Natural killer cell (primary cell): ENCODE measurements around the gene ATAD3B. TPM values are rescaled to one million over a fixed set of nuclear protein-coding genes. Genes with fewer than 3 reads are reported as not detected.

Experiments used
- ATAC-seq, 3 donors: fragments of 150-1000 bp in 2 of 3; fragments of 200-7000 bp in 1 of 3; cut with Tn5 transposase; 1 replicate in 1 of 3; 2 replicates in 2 of 3; pipeline ENCODE4 v1.10.0; 2021; ENCODE audit warnings: mild to moderate bottlenecking in 2 of 3, moderate library complexity in 2 of 3
- DNase-seq, 2 donors: peaks; one replicate each; pipeline versions ENCODE4 v3.0.0 to v3.0.0-alpha.2; 2013 to 2021; ENCODE audit warnings: mixed read lengths in 1 of 2
- H3K27ac ChIP-seq: one replicate; pipeline ENCODE4 v1.5.1; 2013; ENCODE audit warnings: mild to moderate bottlenecking, low read length
- H3K27me3 ChIP-seq: one replicate; pipeline ENCODE4 v1.6.1; 2013; ENCODE audit warnings: low read length; ENCODE audit not compliant: control insufficient read depth, insufficient read depth
- H3K36me3 ChIP-seq: one replicate; pipeline ENCODE4 v1.6.1; 2013; ENCODE audit warnings: low read length; ENCODE audit not compliant: control insufficient read depth, insufficient read depth
- H3K4me1 ChIP-seq: one replicate; pipeline ENCODE4 v1.6.1; 2013; ENCODE audit warnings: low read length; ENCODE audit not compliant: control insufficient read depth, insufficient read depth
- H3K4me3 ChIP-seq: one replicate; pipeline ENCODE4 v1.5.1; 2013; ENCODE audit warnings: low read length
- H3K9me3 ChIP-seq: one replicate; pipeline ENCODE4 v1.6.1; 2013; ENCODE audit warnings: low read length; ENCODE audit not compliant: control insufficient read depth, insufficient read depth
- H3K27ac Mint-ChIP-seq, 2 donors: one replicate each; pipeline ENCODE4 v1.8.0; 2022; ENCODE audit warnings: mild to moderate bottlenecking in 2 of 2, mixed read lengths in 2 of 2, moderate library complexity in 1 of 2
- H3K27me3 Mint-ChIP-seq, 2 donors: one replicate each; pipeline ENCODE4 v1.8.0; 2022; ENCODE audit warnings: low read depth in 2 of 2, mixed read lengths in 2 of 2
- H3K36me3 Mint-ChIP-seq: one replicate; pipeline ENCODE4 v1.8.0; 2022; ENCODE audit warnings: mixed read lengths
- H3K4me1 Mint-ChIP-seq, 2 donors: one replicate each; pipeline ENCODE4 v1.8.0; 2022; ENCODE audit warnings: mixed read lengths in 2 of 2
- H3K4me3 Mint-ChIP-seq: one replicate; pipeline ENCODE4 v1.8.0; 2022; ENCODE audit warnings: mild to moderate bottlenecking, moderate library complexity, mixed read lengths
- H3K9me3 Mint-ChIP-seq, 2 donors: one replicate each; pipeline ENCODE4 v1.8.0; 2022; ENCODE audit warnings: mixed read lengths in 2 of 2
- WGBS: methylation state at CpG from one replicate; pipeline ENCODE4 v1.1.7; 2013; ENCODE audit warnings: missing lambda C conversion rate; ENCODE audit not compliant: insufficient coverage; 5-methylcytosine and 5-hydroxymethylcytosine counted together
- intact Hi-C: fragments of 100-400 bp; cut with micrococcal nuclease; formaldehyde crosslinking; loops from one replicate; pipeline ENCODE4 v1.14.2; 2022
- total RNA-seq, 4 donors: library from RNA; stranded (reverse); fragments of 120-200 nt in 1 of 4; gene quantifications; one replicate each; pipeline versions ENCODE4 v1.2.3 to v1.2.4, GENCODE V29; 2013 to 2022
- TF ChIP-seq, protein P1 (sequence below): fragments of 200-600 bp; IDR thresholded peaks from one replicate; pipeline ENCODE4 v1.8.0; 2022; ENCODE audit warnings: antibody characterized with exemption

The ATAD3B gene
- total RNA-seq, 3 donors from 2014 or later (not counting 1 experiment from before 2014, with no cell fraction given) = 31.9 to 52.4 (median 42.9) TPM

GRCh38 chr1:1426496-1427105 is 45.0 kb upstream of the ATAD3B start:
- H3K4me1 ChIP-seq = no peaks in the 10 kb centered on the region
- WGBS = 21% methylated on average over 18 of the region's 19 CpGs
- ATAC-seq = peak in 2 of 3 donors; percentile 24 to 35

DNA sequence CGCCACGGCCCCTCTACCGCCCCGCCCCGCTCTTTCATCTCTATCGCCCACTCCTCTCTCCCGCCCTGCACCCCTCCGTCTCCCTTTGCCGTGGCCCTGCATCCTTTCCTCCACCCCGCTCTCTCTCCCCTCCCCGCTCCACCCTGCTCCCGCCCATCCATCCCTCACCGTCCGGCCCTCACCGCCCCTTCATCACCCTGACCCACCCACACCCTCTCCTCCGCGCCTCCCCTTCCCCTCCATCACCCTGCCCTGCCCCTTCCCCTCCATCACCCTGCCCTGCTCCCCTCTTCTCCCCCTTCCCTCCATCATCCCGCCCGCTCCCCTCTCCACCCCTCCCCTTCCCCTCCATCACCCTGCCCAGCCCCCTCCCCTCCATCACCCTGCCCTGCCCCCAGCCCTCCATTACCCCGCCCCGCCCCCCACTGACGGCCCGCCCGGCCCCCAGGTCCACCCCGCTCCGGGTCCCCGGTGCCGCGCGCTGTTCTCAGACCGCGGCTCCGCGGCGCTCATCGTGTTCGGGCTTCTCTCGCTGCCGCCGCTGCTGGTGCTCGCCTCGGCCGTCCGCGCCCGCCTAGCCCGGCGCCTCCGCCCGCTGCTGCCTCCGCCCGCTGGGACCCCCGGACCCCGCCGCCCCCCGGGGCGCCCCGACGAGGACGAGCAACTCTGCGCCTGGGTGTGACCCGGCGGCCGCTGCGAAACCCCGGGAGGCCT is 44.3 kb upstream of the ATAD3B start:
- ATAC-seq (peak in 2 of 3 donors; percentile 50 to 62), DNase-seq (peak in 1 of 2 donors; percentile 29)
- Mint-ChIP-seq H3K27ac (no peak overlapping the region), H3K4me3 (no peak overlapping the region), H3K36me3 (no peaks in the 10 kb centered on the region), H3K9me3 (no peaks in the 10 kb centered on the region), H3K27me3 (peaks cover 7 to 21% of the 10 kb centered on the region in 2 donors), H3K4me1 (no peaks in the 10 kb centered on the region)
- no peak overlapping the region for H3K27ac ChIP-seq
- H3K4me3 ChIP-seq = no peak overlapping the region
- H3K4me1 ChIP-seq = no peaks in the 10 kb centered on the region
- peaks cover 2% of the 10 kb centered on the region for H3K27me3 ChIP-seq
- TF ChIP-seq, protein P1, sequence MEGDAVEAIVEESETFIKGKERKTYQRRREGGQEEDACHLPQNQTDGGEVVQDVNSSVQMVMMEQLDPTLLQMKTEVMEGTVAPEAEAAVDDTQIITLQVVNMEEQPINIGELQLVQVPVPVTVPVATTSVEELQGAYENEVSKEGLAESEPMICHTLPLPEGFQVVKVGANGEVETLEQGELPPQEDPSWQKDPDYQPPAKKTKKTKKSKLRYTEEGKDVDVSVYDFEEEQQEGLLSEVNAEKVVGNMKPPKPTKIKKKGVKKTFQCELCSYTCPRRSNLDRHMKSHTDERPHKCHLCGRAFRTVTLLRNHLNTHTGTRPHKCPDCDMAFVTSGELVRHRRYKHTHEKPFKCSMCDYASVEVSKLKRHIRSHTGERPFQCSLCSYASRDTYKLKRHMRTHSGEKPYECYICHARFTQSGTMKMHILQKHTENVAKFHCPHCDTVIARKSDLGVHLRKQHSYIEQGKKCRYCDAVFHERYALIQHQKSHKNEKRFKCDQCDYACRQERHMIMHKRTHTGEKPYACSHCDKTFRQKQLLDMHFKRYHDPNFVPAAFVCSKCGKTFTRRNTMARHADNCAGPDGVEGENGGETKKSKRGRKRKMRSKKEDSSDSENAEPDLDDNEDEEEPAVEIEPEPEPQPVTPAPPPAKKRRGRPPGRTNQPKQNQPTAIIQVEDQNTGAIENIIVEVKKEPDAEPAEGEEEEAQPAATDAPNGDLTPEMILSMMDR = no peak
- H3K36me3 ChIP-seq = no peaks in the 10 kb centered on the region
- intact Hi-C loops = no loop called here
- WGBS = 6% methylated on average over 61 of the region's 66 CpGs
- H3K9me3 ChIP-seq = no peaks in the 10 kb centered on the region

More at GRCh38 chr1:1426496-1427105, 45.0 kb upstream of the ATAD3B start:
- DNase-seq = no peak
- H3K9me3 ChIP-seq = no peaks in the 10 kb centered on the region
- no peak overlapping the region for H3K4me3 ChIP-seq
- no peak overlapping the region for H3K4me3 Mint-ChIP-seq
- no peaks in the 10 kb centered on the region for H3K36me3 ChIP-seq
- no peaks in the 10 kb centered on the region for H3K36me3 Mint-ChIP-seq
- H3K4me1 Mint-ChIP-seq = no peaks in the 10 kb centered on the region
- peaks cover 2% of the 10 kb centered on the region for H3K27me3 ChIP-seq
- H3K27ac ChIP-seq = no peak overlapping the region
- H3K9me3 Mint-ChIP-seq = no peaks in the 10 kb centered on the region
- intact Hi-C loops = no loop called here
- peaks cover 7 to 24% of the 10 kb centered on the region in 2 donors for H3K27me3 Mint-ChIP-seq
- TF ChIP-seq, protein P1 = no peak
- no peak overlapping the region for H3K27ac Mint-ChIP-seq

- H3K27ac ChIP-seq = no peak overlapping the region
- ATAC-seq (no peak), DNase-seq (no peak)
- H3K27ac Mint-ChIP-seq = no peak overlapping the region
- H3K9me3 ChIP-seq = no peaks in the 10 kb centered on the region
- intact Hi-C loops = no loop called here
- no peak overlapping the region for H3K4me3 ChIP-seq
- no peaks in the 10 kb centered on the region for H3K4me1 Mint-ChIP-seq
- H3K36me3 Mint-ChIP-seq = no peaks in the 10 kb centered on the region
- peaks cover 7 to 19% of the 10 kb centered on the region in 2 donors for H3K27me3 Mint-ChIP-seq
- H3K4me3 Mint-ChIP-seq = no peak overlapping the region
- WGBS = 2% methylated on average over 17 of the region's 22 CpGs
- H3K36me3 ChIP-seq = no peaks in the 10 kb centered on the region
- TF ChIP-seq, protein P1 = no peak
- H3K4me1 ChIP-seq = no peaks in the 10 kb centered on the region
- H3K27me3 ChIP-seq = peaks cover 2% of the 10 kb centered on the region
- no peaks in the 10 kb centered on the region for H3K9me3 Mint-ChIP-seq
Observed at GRCh38 chr1:1427820-1428148, 43.8 kb upstream of the ATAD3B start.
